ENCODE measurements around the gene LRRC66. TPM values are rescaled to one million over a fixed set of nuclear protein-coding genes. Genes with fewer than 3 reads are reported as not detected.

Gene LRRC66
- total and polyA plus RNA-seq, 2 of the 8 experiments (the other 6 are each of a cell fraction or from before 2014, with no cell fraction given), result 0.05 to 0.11 TPM

- POLR2A ChIA-PET (ENCODE audit: partially characterized antibody), result interaction anchor here (0.6 kb wide), 1 partner anchor 12 kb away, joined by 4 read pairs; no protein-coding TSS in a partner anchor
- Histone ChIP-seq H4K5ac (ENCODE audit: insufficient read length, low read depth, low read length) (no peak overlapping the region), H3K18ac (ENCODE audit: extremely low read depth, low read length) (no peak overlapping the region), H4K20me1 (replicated peaks in 1 of 2; ENCODE audit: control insufficient read depth in 1 of 2, insufficient read depth in 2 of 2, low read length in 2 of 2) (no peaks in the 10 kb centered on the region), H2AFZ (ENCODE audit: low read length) (no peak overlapping the region), H3K4me1 (replicated peaks in 1 of 4; ENCODE audit: control insufficient read depth in 3 of 4, insufficient read depth in 4 of 4, low read length in 3 of 4) (no peaks in the 10 kb centered on the region), H3K27ac (ENCODE audit: low read depth, low read length) (no peak overlapping the region), H4K91ac (replicated peaks; ENCODE audit: insufficient read length, low read length) (no peak overlapping the region), H3K27me3 (replicated peaks in 1 of 4; ENCODE audit: control insufficient read depth in 3 of 4, extremely low read depth in 1 of 4, insufficient read depth in 3 of 4, low read length in 3 of 4) (no peaks in the 10 kb centered on the region), H3K9me3 (ENCODE audit: insufficient read depth in 2 of 2, low read depth in 1 of 2, low read length in 1 of 2) (no peaks in the 10 kb centered on the region), H4K8ac (ENCODE audit: extremely low read depth, insufficient read depth, low read length) (no peak overlapping the region), H3K79me2 (ENCODE audit: control insufficient read depth in 1 of 2, insufficient read depth in 2 of 2, low read length in 2 of 2) (no peaks in the 10 kb centered on the region), H3K23me2 (ENCODE audit: low read depth, low read length) (no peaks in the 10 kb centered on the region), H2BK20ac (ENCODE audit: low read length) (no peak overlapping the region), H3K14ac (ENCODE audit: insufficient read length) (no peak overlapping the region), H3K23ac (ENCODE audit: insufficient read length) (no peak overlapping the region), H3K79me1 (ENCODE audit: low read depth, low read length) (no peaks in the 10 kb centered on the region), H3K4me3 (ENCODE audit: extremely low read depth in 1 of 4, insufficient read depth in 2 of 4, low read depth in 3 of 4, low read length in 4 of 4) (no peak overlapping the region), H3K9ac (replicated peaks in 1 of 4; ENCODE audit: extremely low read depth in 1 of 4, low read depth in 3 of 4, low read length in 3 of 4) (no peak overlapping the region), H3K56ac (replicated peaks; ENCODE audit: insufficient read length, low read depth, low read length) (no peak overlapping the region), H2BK5ac (ENCODE audit: low read depth, low read length) (no peak overlapping the region), H2BK15ac (ENCODE audit: low read length) (no peak overlapping the region), H3K4me2 (ENCODE audit: insufficient read depth in 1 of 2, low read depth in 2 of 2, low read length in 2 of 2) (no peak overlapping the region), H3K4ac (replicated peaks; ENCODE audit: insufficient read length, low read depth, low read length) (no peak overlapping the region), H2AK5ac (ENCODE audit: low read depth, low read length) (no peak overlapping the region), H2BK120ac (replicated peaks; ENCODE audit: low read depth, low read length) (no peak overlapping the region), H3K36me3 (ENCODE audit: control insufficient read depth in 2 of 4, insufficient read depth in 4 of 4, low read length in 3 of 4) (no peaks in the 10 kb centered on the region), H2BK12ac (ENCODE audit: low read depth, low read length) (no peak overlapping the region)
- DNase-seq (ENCODE audit: low read depth in 1 of 2, low spot score in 2 of 2), result no peak
- CTCF ChIA-PET (ENCODE audit: partially characterized antibody), result no interaction called here
- 100% methylated on average over 1 of the region's 1 CpG; no CpG with 5 or more reads in 1 of the 2 experiments for WGBS, 2 experiments (ENCODE audit: extremely low coverage in 1 of 2, insufficient coverage in 1 of 2, insufficient read length in 1 of 2, insufficient replicate concordance in 2 of 2, low coverage in 1 of 2, low lambda C conversion rate in 2 of 2, missing lambda C conversion rate in 1 of 2)
- no peak for FAIRE-seq
- TF ChIP-seq EP300 (IDR thresholded peaks at IDR 0.05; ENCODE audit: borderline replicate concordance in 1 of 2, low read depth in 2 of 2, low read length in 2 of 2) (no peak), USF2 (IDR thresholded peaks at IDR 0.05; ENCODE audit: low read length) (no peak), SUZ12 (IDR thresholded peaks at IDR 0.05; ENCODE audit: low read length) (no peak), TBP (IDR thresholded peaks at IDR 0.05; ENCODE audit: low read depth, low read length) (no peak), ATF3 (IDR thresholded peaks at IDR 0.05; ENCODE audit: insufficient read depth, low read depth, low read length) (no peak), CBX8 (IDR thresholded peaks at IDR 0.05; ENCODE audit: borderline replicate concordance, low read depth, low read length) (no peak), BCL11A (IDR thresholded peaks at IDR 0.05; ENCODE audit: low read depth in 2 of 2, low read length in 2 of 2) (no peak), BRCA1 (IDR thresholded peaks at IDR 0.05; ENCODE audit: low read depth, low read length) (no peak), MAFK (IDR thresholded peaks at IDR 0.05; ENCODE audit: low read depth, low read length) (no peak), HDAC6 (IDR thresholded peaks at IDR 0.05; ENCODE audit: low read depth, low read length) (no peak), MAX (IDR thresholded peaks at IDR 0.05) (no peak), TAF1 (IDR thresholded peaks at IDR 0.05; ENCODE audit: low read depth, low read length) (no peak), NRF1 (IDR thresholded peaks at IDR 0.05; ENCODE audit: low read depth, low read length) (no peak)
These were observed 7.5 kb downstream of the LRRC66 start for GRCh38 chr4:52012651-52013050.
